HCT116 (cell line): ENCODE measurements around the gene CSNK1D.

Source experiments
- EZH2 ChIP-seq: fragments of 200-600 bp; sonication (generic); IDR thresholded peaks from 2 replicates; pipeline ENCODE4 v1.6.1; 2017; ENCODE audit warnings: antibody characterized with exemption, mixed run types
- POLR2AphosphoS5 ChIP-seq: IDR thresholded peaks from 2 replicates; pipeline ENCODE4 v1.6.1; 2011; ENCODE audit warnings: mild to moderate bottlenecking, low read depth, low read length, moderate library complexity
- SIN3A ChIP-seq: IDR thresholded peaks from 2 replicates; pipeline ENCODE4 v1.6.1; 2012; ENCODE audit warnings: low read depth
- TCF7L2 ChIP-seq: IDR thresholded peaks from 2 replicates; pipeline ENCODE4 v1.7.0; 2011; ENCODE audit warnings: borderline replicate concordance, inconsistent platforms; ENCODE audit not compliant: insufficient read depth, insufficient read length; ENCODE audit errors: extremely low read depth
- TF ChIP-seq, protein P1 (sequence below), 3 experiments: fragments of 200-600 bp in 1 of 3; sonication (generic) in 1 of 3; IDR thresholded peaks in 2 of 3; conservative IDR thresholded peaks in 1 of 3; 2 replicates each; pipeline ENCODE4 v1.5.1; 2012 to 2017; ENCODE audit warnings: low read depth in 2 of 3, low read length in 2 of 3, antibody characterized with exemption in 1 of 3, borderline replicate concordance in 1 of 3, control low read depth in 1 of 3, mild to moderate bottlenecking in 1 of 3, mixed read lengths in 1 of 3, mixed run types in 1 of 3, moderate library complexity in 1 of 3; ENCODE audit not compliant: insufficient read depth in 1 of 3
- TF ChIP-seq, protein P2 (sequence below): IDR thresholded peaks from 2 replicates; pipeline ENCODE4 v1.6.1; 2011; ENCODE audit warnings: mild to moderate bottlenecking, low read length, moderate library complexity; ENCODE audit not compliant: insufficient replicate concordance; ENCODE audit errors: extremely low read depth
- TF ChIP-seq, protein P3 (sequence below): IDR thresholded peaks from 2 replicates; pipeline ENCODE4 v1.6.1; 2012

DNA sequence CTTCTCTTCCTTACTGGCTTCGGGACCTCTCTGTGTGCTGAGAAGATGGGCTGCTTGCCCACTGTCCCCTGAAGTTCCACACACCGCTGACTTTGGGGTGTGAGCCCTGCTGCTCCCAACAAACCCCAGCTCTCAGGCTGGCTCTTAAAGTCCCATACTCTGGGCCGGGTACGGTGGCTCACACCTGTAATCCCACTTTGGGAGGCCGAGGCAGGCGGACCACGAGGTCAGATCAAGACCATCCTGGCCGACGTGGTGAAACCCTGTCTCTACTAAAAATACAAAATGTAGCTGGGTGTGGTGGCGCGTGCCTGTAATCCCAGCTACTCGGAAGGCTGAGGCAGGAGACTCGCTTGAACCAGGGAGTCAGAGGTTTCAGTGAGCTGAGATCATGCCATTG lies 26.7 kb upstream of the CSNK1D start:
- TF ChIP-seq, protein P1, sequence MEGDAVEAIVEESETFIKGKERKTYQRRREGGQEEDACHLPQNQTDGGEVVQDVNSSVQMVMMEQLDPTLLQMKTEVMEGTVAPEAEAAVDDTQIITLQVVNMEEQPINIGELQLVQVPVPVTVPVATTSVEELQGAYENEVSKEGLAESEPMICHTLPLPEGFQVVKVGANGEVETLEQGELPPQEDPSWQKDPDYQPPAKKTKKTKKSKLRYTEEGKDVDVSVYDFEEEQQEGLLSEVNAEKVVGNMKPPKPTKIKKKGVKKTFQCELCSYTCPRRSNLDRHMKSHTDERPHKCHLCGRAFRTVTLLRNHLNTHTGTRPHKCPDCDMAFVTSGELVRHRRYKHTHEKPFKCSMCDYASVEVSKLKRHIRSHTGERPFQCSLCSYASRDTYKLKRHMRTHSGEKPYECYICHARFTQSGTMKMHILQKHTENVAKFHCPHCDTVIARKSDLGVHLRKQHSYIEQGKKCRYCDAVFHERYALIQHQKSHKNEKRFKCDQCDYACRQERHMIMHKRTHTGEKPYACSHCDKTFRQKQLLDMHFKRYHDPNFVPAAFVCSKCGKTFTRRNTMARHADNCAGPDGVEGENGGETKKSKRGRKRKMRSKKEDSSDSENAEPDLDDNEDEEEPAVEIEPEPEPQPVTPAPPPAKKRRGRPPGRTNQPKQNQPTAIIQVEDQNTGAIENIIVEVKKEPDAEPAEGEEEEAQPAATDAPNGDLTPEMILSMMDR (IDR thresholded peaks at IDR 0.05 in 2 of 3, conservative IDR thresholded peaks at IDR 0.05 in 1 of 3; ENCODE audit: borderline replicate concordance in 1 of 3, insufficient read depth in 1 of 3, low read depth in 2 of 3, low read length in 2 of 3): no peak
- TF ChIP-seq, protein P2, sequence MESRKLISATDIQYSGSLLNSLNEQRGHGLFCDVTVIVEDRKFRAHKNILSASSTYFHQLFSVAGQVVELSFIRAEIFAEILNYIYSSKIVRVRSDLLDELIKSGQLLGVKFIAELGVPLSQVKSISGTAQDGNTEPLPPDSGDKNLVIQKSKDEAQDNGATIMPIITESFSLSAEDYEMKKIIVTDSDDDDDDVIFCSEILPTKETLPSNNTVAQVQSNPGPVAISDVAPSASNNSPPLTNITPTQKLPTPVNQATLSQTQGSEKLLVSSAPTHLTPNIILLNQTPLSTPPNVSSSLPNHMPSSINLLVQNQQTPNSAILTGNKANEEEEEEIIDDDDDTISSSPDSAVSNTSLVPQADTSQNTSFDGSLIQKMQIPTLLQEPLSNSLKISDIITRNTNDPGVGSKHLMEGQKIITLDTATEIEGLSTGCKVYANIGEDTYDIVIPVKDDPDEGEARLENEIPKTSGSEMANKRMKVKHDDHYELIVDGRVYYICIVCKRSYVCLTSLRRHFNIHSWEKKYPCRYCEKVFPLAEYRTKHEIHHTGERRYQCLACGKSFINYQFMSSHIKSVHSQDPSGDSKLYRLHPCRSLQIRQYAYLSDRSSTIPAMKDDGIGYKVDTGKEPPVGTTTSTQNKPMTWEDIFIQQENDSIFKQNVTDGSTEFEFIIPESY: no peak
- TF ChIP-seq EZH2: no peak
- no peak for TF ChIP-seq POLR2AphosphoS5
- no peak for TF ChIP-seq TCF7L2
- no peak for TF ChIP-seq SIN3A
- TF ChIP-seq, protein P3, sequence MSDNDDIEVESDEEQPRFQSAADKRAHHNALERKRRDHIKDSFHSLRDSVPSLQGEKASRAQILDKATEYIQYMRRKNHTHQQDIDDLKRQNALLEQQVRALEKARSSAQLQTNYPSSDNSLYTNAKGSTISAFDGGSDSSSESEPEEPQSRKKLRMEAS: no peak
